ENCODE data around the gene OCA2.
A peak's percentile ranks its signal among the peaks of the same experiment; 100 is the strongest.

Gene OCA2

GRCh38 chr15:28125673-28126651 is 26.8 kb upstream of the OCA2 start:
- TF ChIP-seq CTCF (conservative IDR thresholded peaks at IDR 0.05; ENCODE audit: low read length) (peak; percentile 77), EZH2phosphoT487 (IDR thresholded peaks at IDR 0.05; ENCODE audit: borderline replicate concordance) (no peak)
- no peak overlapping the region for H2AFZ ChIP-seq (ENCODE audit: low read length)
- no peaks in the 10 kb centered on the region for H3K27me3 ChIP-seq (ENCODE audit: insufficient read depth, low read length, poor library complexity, severe bottlenecking)
- H3K36me3 ChIP-seq (ENCODE audit: insufficient read depth, low read length): peaks cover 42% of the 10 kb centered on the region; the same call in 1 of the 2 replicates
- H3K4me1 ChIP-seq (ENCODE audit: insufficient read depth, low read length, poor library complexity, severe bottlenecking): no peaks in the 10 kb centered on the region
- no peaks in the 10 kb centered on the region for H4K20me1 ChIP-seq (ENCODE audit: insufficient read depth, low read length, poor library complexity, severe bottlenecking)
- no peaks in the 10 kb centered on the region for H3F3A ChIP-seq (ENCODE audit: low read depth)
- no peak overlapping the region for H3K4me3 ChIP-seq (ENCODE audit: low read length, poor library complexity, severe bottlenecking)
- no peaks in the 10 kb centered on the region for H3K9me3 ChIP-seq (ENCODE audit: insufficient read depth, low read depth, low read length)
- H3K79me2 ChIP-seq (ENCODE audit: insufficient read depth, low read length): no peaks in the 10 kb centered on the region
- no peak overlapping the region for H3K4me2 ChIP-seq (ENCODE audit: low read depth, low read length, poor library complexity, severe bottlenecking)
- no peak overlapping the region for H3K9ac ChIP-seq (ENCODE audit: low read depth, low read length, poor library complexity, severe bottlenecking)
- H3K9me2 ChIP-seq (replicated peaks; ENCODE audit: low read depth, low read length): no peaks in the 10 kb centered on the region

- Histone ChIP-seq H3K9me3 (ENCODE audit: insufficient read depth, low read depth, low read length) (no peaks in the 10 kb centered on the region), H3K36me3 (ENCODE audit: insufficient read depth, low read length) (peaks cover 44% of the 10 kb centered on the region; the same call in 1 of the 2 replicates), H3K4me3 (ENCODE audit: low read length, poor library complexity, severe bottlenecking) (no peak overlapping the region), H3K9me2 (replicated peaks; ENCODE audit: low read depth, low read length) (no peaks in the 10 kb centered on the region), H3K4me2 (ENCODE audit: low read depth, low read length, poor library complexity, severe bottlenecking) (no peak overlapping the region), H3K4me1 (ENCODE audit: insufficient read depth, low read length, poor library complexity, severe bottlenecking) (no peaks in the 10 kb centered on the region), H2AFZ (ENCODE audit: low read length) (no peak overlapping the region), H3K79me2 (ENCODE audit: insufficient read depth, low read length) (no peaks in the 10 kb centered on the region), H4K20me1 (ENCODE audit: insufficient read depth, low read length, poor library complexity, severe bottlenecking) (no peaks in the 10 kb centered on the region), H3K27me3 (ENCODE audit: insufficient read depth, low read length, poor library complexity, severe bottlenecking) (no peaks in the 10 kb centered on the region), H3K9ac (ENCODE audit: low read depth, low read length, poor library complexity, severe bottlenecking) (no peak overlapping the region), H3F3A (ENCODE audit: low read depth) (no peaks in the 10 kb centered on the region)
- no peak for TF ChIP-seq CTCF (conservative IDR thresholded peaks at IDR 0.05; ENCODE audit: low read length)
- no peak for TF ChIP-seq EZH2phosphoT487 (IDR thresholded peaks at IDR 0.05; ENCODE audit: borderline replicate concordance)
Observed at GRCh38 chr15:28124841-28125240, 25.7 kb upstream of the OCA2 start.

GRCh38 chr15:28123408-28124023 is 24.4 kb upstream of the OCA2 start:
- peaks cover 53% of the 10 kb centered on the region; the same call in 1 of the 2 replicates for H3K36me3 ChIP-seq (ENCODE audit: insufficient read depth, low read length)
- peak; percentile 79 for TF ChIP-seq CTCF (conservative IDR thresholded peaks at IDR 0.05; ENCODE audit: low read length)
- TF ChIP-seq EZH2phosphoT487 (IDR thresholded peaks at IDR 0.05; ENCODE audit: borderline replicate concordance): no peak
- no peaks in the 10 kb centered on the region for H3K27me3 ChIP-seq (ENCODE audit: insufficient read depth, low read length, poor library complexity, severe bottlenecking)
- H3K4me3 ChIP-seq (ENCODE audit: low read length, poor library complexity, severe bottlenecking): no peak overlapping the region
- no peaks in the 10 kb centered on the region for H3K9me3 ChIP-seq (ENCODE audit: insufficient read depth, low read depth, low read length)
- no peaks in the 10 kb centered on the region for H3K9me2 ChIP-seq (replicated peaks; ENCODE audit: low read depth, low read length)
- H3K9ac ChIP-seq (ENCODE audit: low read depth, low read length, poor library complexity, severe bottlenecking): no peak overlapping the region
- no peaks in the 10 kb centered on the region for H4K20me1 ChIP-seq (ENCODE audit: insufficient read depth, low read length, poor library complexity, severe bottlenecking)
- H2AFZ ChIP-seq (ENCODE audit: low read length): no peak overlapping the region
- no peaks in the 10 kb centered on the region for H3F3A ChIP-seq (ENCODE audit: low read depth)
- H3K79me2 ChIP-seq (ENCODE audit: insufficient read depth, low read length): no peaks in the 10 kb centered on the region
- no peak overlapping the region for H3K4me2 ChIP-seq (ENCODE audit: low read depth, low read length, poor library complexity, severe bottlenecking)
- no peaks in the 10 kb centered on the region for H3K4me1 ChIP-seq (ENCODE audit: insufficient read depth, low read length, poor library complexity, severe bottlenecking)

All from Loucy (cell line).